SKM-1 treated with dmso at 0.1 percent for 144 hours (cell line): ENCODE measurements around the gene CFHR2.

Experiments used
- DNase-seq: peaks from one replicate; lab custom pipeline; 2025; ENCODE audit not compliant: unreplicated experiment; lab: John Stamatoyannopoulos, UW

The CFHR2 gene

DNA sequence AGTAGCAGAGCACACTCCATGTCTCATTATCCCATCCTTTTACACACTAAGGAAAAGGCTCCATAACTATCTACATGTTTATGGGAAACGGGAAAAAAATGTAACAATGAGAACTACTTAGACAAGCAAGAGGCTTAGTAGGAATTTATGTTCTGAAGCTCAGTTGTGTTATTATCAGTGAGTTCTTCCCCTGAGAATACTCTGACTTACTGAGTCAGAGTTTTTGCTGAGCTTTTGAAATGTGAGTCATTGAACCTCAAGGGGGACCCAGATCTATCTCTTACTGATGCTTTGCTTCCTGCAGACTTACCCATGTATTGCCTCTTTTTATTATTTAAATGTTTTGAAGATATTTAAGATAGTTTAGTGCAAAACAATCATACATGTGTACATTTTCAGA is 53.9 kb downstream of the CFHR2 start:
- no peak for DNase-seq

DNA sequence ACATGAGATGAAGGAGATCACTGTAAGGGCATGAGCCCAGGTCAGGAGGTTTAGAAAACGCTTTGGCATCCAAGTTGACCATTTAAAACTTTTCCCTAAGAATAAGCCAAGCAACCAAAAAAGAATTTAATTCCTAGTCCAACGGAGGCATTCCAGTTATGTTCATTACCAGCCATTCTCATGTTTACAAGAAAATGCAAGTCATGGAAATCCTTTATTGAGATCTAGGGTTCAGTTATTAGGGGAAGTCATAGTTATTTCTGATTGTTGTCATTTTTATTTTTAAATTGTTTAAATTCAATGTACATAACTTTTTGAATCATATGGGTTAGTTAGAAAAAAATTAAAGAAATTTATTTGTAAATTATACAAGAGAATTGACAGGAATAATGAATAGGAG is 58.3 kb downstream of the CFHR2 start:
- DNase-seq: no peak

DNA sequence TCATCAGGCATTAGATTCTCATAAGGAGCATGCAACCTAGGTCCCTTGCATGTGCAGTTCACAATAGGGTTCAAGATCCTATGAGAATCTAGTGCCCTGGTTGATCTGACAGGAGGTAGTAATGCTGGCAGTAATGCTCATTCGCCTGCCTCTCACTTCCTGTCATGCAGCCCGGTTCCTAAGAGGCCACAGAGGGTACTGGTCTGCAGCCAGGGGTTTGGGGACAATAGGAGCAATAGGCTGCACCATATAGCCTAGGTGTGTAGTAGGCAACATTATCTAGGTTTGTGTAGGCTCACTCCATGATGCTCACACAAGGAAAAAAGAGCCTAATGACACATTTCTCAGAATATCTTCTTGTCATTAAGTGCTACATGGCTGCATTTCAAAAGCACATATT is 59.6 kb downstream of the CFHR2 start:
- no peak for DNase-seq

DNA sequence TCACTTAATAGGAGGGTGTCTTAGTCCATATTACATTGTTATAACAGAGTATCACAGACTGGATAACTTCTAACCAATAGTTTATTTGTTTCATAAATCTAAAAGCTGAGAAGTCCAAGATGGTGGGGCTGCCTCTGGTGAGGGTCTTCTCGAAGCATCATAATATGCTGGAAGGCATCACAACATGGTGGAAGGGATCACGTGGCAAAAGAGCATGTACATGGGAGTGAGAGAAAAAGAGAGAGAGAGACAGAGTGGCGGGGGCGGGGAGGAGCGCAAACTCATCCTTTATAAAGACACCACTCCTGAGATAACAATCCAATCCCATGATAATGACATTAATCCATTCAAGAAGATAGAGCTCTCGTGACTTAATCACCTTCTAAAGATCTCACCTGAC is 65.3 kb downstream of the CFHR2 start:
- DNase-seq: no peak
